HepG2 (cell line): ENCODE results near the gene TRPV4. TPM values are rescaled to one million over a fixed set of nuclear protein-coding genes. Genes with fewer than 3 reads are reported as not detected.
A peak's percentile ranks its signal among the peaks of the same experiment; 100 is the strongest.

ENCODE experiments used
- ATAC-seq: fragments of 200-7000 bp; cut with Tn5 transposase; 3 replicates; pipeline ENCODE4 v1.9.1; 2020; ENCODE audit warnings: mild to moderate bottlenecking, moderate library complexity
- BruUV-seq: library from RNA; stranded (reverse); fragments of 400-500 nt; replicated peaks from 2 replicates; lab custom pipeline; 2021; lab: Mats Ljungman, UMichigan
- CTCF ChIA-PET: fragments of 300-600 bp; formaldehyde crosslinking; extraction: SDS; loops from one replicate; lab custom pipeline; 2021; ENCODE audit warnings: low total read pairs, inconsistent platforms, low intra/inter-chr PET ratio; lab: Yijun Ruan, JAX
- POLR2A ChIA-PET: fragments of 350-600 bp; sonication (Branson Sonifier 250); formaldehyde crosslinking; loops from one replicate; lab custom pipeline; 2020; ENCODE audit warnings: antibody characterized with exemption, inconsistent platforms; lab: Yijun Ruan, JAX
- DNase-seq: peaks from one replicate; pipeline ENCODE4 v3.0.0-alpha.2; 2015; ENCODE audit warnings: low spot score
- FAIRE-seq: peaks from 3 replicates; lab custom pipeline; 2011; peaks lifted over from hg19 to GRCh38; lab: Jason Lieb, UNC
- H2AFZ ChIP-seq: one replicate; pipeline ENCODE4 v1.6.1; 2011; ENCODE audit warnings: low read length, inconsistent platforms
- H3K27ac ChIP-seq: fragments of 300-600 bp; 3 replicates; pipeline ENCODE4 v1.8.0; 2011; ENCODE audit warnings: mixed run types, mild to moderate bottlenecking, mixed read lengths, low read length, inconsistent platforms; ENCODE audit not compliant: insufficient read depth; ENCODE audit errors: extremely low read length
- H3K27me3 ChIP-seq, 2 experiments: fragments of 200-600 bp in 1 of 2; 2 replicates in 1 of 2; 3 replicates in 1 of 2; pipeline versions ENCODE4 v1.6.0 to v1.8.0; 2011; ENCODE audit warnings: low read length in 2 of 2, mild to moderate bottlenecking in 2 of 2, moderate library complexity in 2 of 2, inconsistent platforms in 1 of 2; ENCODE audit not compliant: insufficient read depth in 2 of 2, control insufficient read depth in 1 of 2
- H3K36me3 ChIP-seq, 2 experiments: fragments of 200-600 bp in 1 of 2; replicated peaks in 1 of 2; 2 replicates in 1 of 2; 3 replicates in 1 of 2; pipeline versions ENCODE4 v1.5.1 to v1.8.0; 2011; ENCODE audit warnings: low read length in 2 of 2, inconsistent platforms in 1 of 2; ENCODE audit not compliant: insufficient read depth in 2 of 2, control insufficient read depth in 1 of 2
- H3K4me1 ChIP-seq: 2 replicates; pipeline ENCODE4 v1.5.1; 2012; ENCODE audit warnings: low read length, inconsistent platforms; ENCODE audit not compliant: insufficient read depth
- H3K4me2 ChIP-seq: 2 replicates; pipeline ENCODE4 v1.6.0; 2011; ENCODE audit warnings: low read depth, low read length, inconsistent platforms
- H3K4me3 ChIP-seq, 3 experiments: fragments of 200-600 bp in 1 of 3; sonication (generic), shearing (Covaris generic) in 1 of 3; replicated peaks in 1 of 3; 2 replicates each; pipeline ENCODE4 v1.5.1; 2011 to 2016; ENCODE audit warnings: low read length in 3 of 3, inconsistent platforms in 2 of 3, low read depth in 2 of 3, mild to moderate bottlenecking in 2 of 3, control low read depth in 1 of 3, mixed read lengths in 1 of 3; ENCODE audit not compliant: insufficient read depth in 1 of 3
- H3K79me2 ChIP-seq: one replicate; pipeline ENCODE4 v1.6.1; 2011; ENCODE audit warnings: low read length, inconsistent platforms; ENCODE audit not compliant: insufficient read depth
- H3K9ac ChIP-seq: 2 replicates; pipeline ENCODE4 v1.6.0; 2011; ENCODE audit warnings: mild to moderate bottlenecking, low read depth, low read length, inconsistent platforms; ENCODE audit not compliant: insufficient read depth
- H3K9me3 ChIP-seq: 2 replicates; pipeline ENCODE4 v1.5.1; 2012; ENCODE audit warnings: mild to moderate bottlenecking, low read length
- H4K20me1 ChIP-seq: 2 replicates; pipeline ENCODE4 v1.6.0; 2011; ENCODE audit warnings: inconsistent platforms, mild to moderate bottlenecking, low read length, moderate library complexity; ENCODE audit not compliant: insufficient read depth
- AGO2 ChIP-seq: fragments of 200-400 bp; formaldehyde crosslinking; optimal IDR thresholded peaks from 2 replicates; pipeline ENCODE3; 2017; ENCODE audit warnings: mild to moderate bottlenecking, low read depth, low read length, moderate library complexity
- CCAR2 ChIP-seq: fragments of 200-400 bp; formaldehyde crosslinking; optimal IDR thresholded peaks from 2 replicates; pipeline ENCODE3; 2018; ENCODE audit warnings: low read depth, mild to moderate bottlenecking, low read length, moderate library complexity
- FOXK1 ChIP-seq: sonication (generic); formaldehyde crosslinking; IDR thresholded peaks from 2 replicates; pipeline ENCODE4 v1.4.0; 2020; ENCODE audit warnings: low read depth, missing genetic modification reagents, borderline replicate concordance
- GABPA ChIP-seq, 2 experiments: IDR thresholded peaks; 2 replicates each; pipeline ENCODE4 v1.6.1; 2011 to 2016; ENCODE audit warnings: low read depth in 2 of 2, low read length in 1 of 2, missing biosample characterization in 1 of 2, missing genetic modification characterization in 1 of 2
- GFI1 ChIP-seq: sonication (generic); formaldehyde crosslinking; IDR thresholded peaks from 2 replicates; pipeline ENCODE4 v1.5.0; 2020; ENCODE audit warnings: missing genetic modification reagents, mild to moderate bottlenecking, borderline replicate concordance
- ISX ChIP-seq: sonication (generic); formaldehyde crosslinking; conservative IDR thresholded peaks from 2 replicates; pipeline ENCODE4 v1.5.0; 2020; ENCODE audit warnings: missing genetic modification reagents
- MXD4 ChIP-seq: IDR thresholded peaks from 2 replicates; pipeline ENCODE4 v1.6.1; 2016; ENCODE audit warnings: mild to moderate bottlenecking, missing biosample characterization, missing genetic modification reagents
- NFKBIZ ChIP-seq: IDR thresholded peaks from 2 replicates; pipeline ENCODE4 v1.6.1; 2018; ENCODE audit warnings: missing genetic modification reagents, missing compliant biosample characterization
- SIN3A ChIP-seq: IDR thresholded peaks from 2 replicates; pipeline ENCODE4 v1.6.1; 2011; ENCODE audit warnings: low read depth, mild to moderate bottlenecking, control low read depth, low read length, borderline replicate concordance
- SRY ChIP-seq: sonication (generic); formaldehyde crosslinking; IDR thresholded peaks from 2 replicates; pipeline ENCODE4 v1.8.0; 2022; ENCODE audit warnings: mild to moderate bottlenecking, missing genetic modification reagents
- TAF15 ChIP-seq: fragments of 200-400 bp; formaldehyde crosslinking; IDR thresholded peaks from one replicate; pipeline ENCODE4 v1.6.1; 2018; ENCODE audit warnings: mild to moderate bottlenecking, low read depth, low read length; ENCODE audit not compliant: poor library complexity, severe bottlenecking
- ZNF225 ChIP-seq: sonication (generic); formaldehyde crosslinking; IDR thresholded peaks from 2 replicates; pipeline ENCODE4 v1.4.0; 2020; ENCODE audit warnings: mild to moderate bottlenecking, missing genetic modification reagents
- ZNF329 ChIP-seq: sonication (generic); formaldehyde crosslinking; IDR thresholded peaks from 2 replicates; pipeline ENCODE4 v1.9.0; 2021; ENCODE audit warnings: low read depth, mild to moderate bottlenecking, missing genetic modification reagents
- ZNF883 ChIP-seq: sonication (generic); formaldehyde crosslinking; IDR thresholded peaks from 2 replicates; pipeline ENCODE4 v1.5.1; 2020; ENCODE audit warnings: mild to moderate bottlenecking, missing genetic modification reagents; ENCODE audit errors: not compliant biosample characterization
- ZSCAN25 ChIP-seq: sonication (generic); formaldehyde crosslinking; IDR thresholded peaks from 2 replicates; pipeline ENCODE4 v1.8.0; 2022; ENCODE audit warnings: mild to moderate bottlenecking, missing genetic modification reagents
- ZSCAN31 ChIP-seq: sonication (generic); formaldehyde crosslinking; IDR thresholded peaks from 2 replicates; pipeline ENCODE4 v1.5.0; 2020; ENCODE audit warnings: low read depth, mild to moderate bottlenecking, missing genetic modification reagents
- WGBS: methylation state at CpG from one replicate; pipeline ENCODE4 v1.1.6; 2017; ENCODE audit warnings: low lambda C conversion rate; 5-methylcytosine and 5-hydroxymethylcytosine counted together
- in situ Hi-C: cut with HindIII; loops from 2 replicates; pipeline ENCODE4 v1.10.0; 2017; ENCODE audit warnings: low pct_unique_long_range_greater_than_20kb; ENCODE audit not compliant: extremely low pct_ligation_motif_present
- intact Hi-C: fragments of 100-400 bp; cut with micrococcal nuclease; formaldehyde crosslinking; loops from one replicate; pipeline ENCODE4 v1.10.0; 2022; ENCODE audit not compliant: unreplicated experiment
- polyA plus RNA-seq, 8 experiments: library from polyadenylated mRNA; depleted of rRNA in 3 of 8; stranded (reverse) in 7 of 8; unstranded in 1 of 8; fragments of >200 nt; fragmentation: Illumina TruSeq in 4 of 8; extraction: Trizol in 4 of 8; gene quantifications; 2 replicates each; pipeline versions ENCODE4 v1.2.1 to v1.2.3, GENCODE V29; 2011 to 2016; ENCODE audit warnings: low read depth in 4 of 8, missing spikeins in 1 of 8, mixed read lengths in 1 of 8; ENCODE audit not compliant: insufficient read depth in 1 of 8
- total RNA-seq, 5 experiments: library from RNA; depleted of rRNA; stranded (reverse); fragments of >200 nt; fragmentation: Illumina TruSeq; extraction: Trizol; gene quantifications; 2 replicates each; pipeline ENCODE4 v1.2.3, GENCODE V29; 2016; ENCODE audit warnings: low read depth in 1 of 5
- TF ChIP-seq, protein P1 (sequence below): IDR thresholded peaks from 2 replicates; pipeline ENCODE4 v1.6.1; 2016
- TF ChIP-seq, protein P2 (sequence below): sonication (generic); formaldehyde crosslinking; IDR thresholded peaks from 2 replicates; pipeline ENCODE4 v1.5.1; 2020; ENCODE audit warnings: mild to moderate bottlenecking, missing genetic modification reagents, moderate library complexity
- TF ChIP-seq, protein P3 (sequence below): sonication (generic); formaldehyde crosslinking; IDR thresholded peaks from 2 replicates; pipeline ENCODE4 v1.4.0; 2020; ENCODE audit warnings: missing genetic modification reagents

The TRPV4 gene
- total and polyA plus RNA-seq, 2 of the 13 experiments (the other 11 are each of a cell fraction or from before 2014, with no cell fraction given) = 0.66 to 4.7 TPM

DNA sequence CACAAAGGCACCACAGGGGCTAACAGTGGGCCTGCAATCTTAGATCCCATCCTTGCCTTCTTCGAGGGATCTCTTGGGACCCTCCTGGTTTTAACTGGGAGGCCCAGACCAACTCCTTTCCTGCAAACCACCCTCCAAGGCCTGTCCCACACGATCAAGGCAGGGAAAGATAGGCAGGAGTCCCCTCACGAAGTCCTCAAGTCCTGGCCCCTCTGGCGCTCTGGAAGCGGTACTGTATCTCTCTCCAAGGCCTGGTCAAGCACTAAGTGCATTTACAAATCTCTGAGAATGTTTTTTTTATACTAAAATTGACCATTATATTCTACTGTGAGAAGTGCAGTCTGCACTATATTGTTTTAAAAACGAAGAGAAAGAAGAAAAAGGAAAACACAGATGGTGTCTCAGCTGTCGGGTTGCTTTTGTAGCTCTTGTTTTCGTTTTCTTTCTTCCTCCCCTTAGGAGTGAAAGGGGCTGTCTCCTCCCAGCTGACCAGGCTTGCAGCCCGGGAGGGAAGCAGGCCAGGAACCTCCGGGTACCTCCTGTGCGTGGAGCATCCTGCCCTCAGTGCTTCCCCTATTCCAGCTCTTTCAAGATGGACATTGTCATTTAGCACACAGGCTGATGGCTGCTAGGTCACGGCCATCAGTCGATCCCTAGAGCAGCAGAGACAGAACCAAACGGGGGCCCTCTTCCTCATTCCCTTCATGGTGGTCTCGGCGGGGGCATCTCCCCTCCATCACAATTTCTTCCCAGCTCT lies 62.9 kb downstream of the TRPV4 start (continued):
- no peak for TF ChIP-seq ZNF329
- TF ChIP-seq, protein P1, sequence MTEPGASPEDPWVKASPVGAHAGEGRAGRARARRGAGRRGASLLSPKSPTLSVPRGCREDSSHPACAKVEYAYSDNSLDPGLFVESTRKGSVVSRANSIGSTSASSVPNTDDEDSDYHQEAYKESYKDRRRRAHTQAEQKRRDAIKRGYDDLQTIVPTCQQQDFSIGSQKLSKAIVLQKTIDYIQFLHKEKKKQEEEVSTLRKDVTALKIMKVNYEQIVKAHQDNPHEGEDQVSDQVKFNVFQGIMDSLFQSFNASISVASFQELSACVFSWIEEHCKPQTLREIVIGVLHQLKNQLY (CRISPR knock-in tag) = no peak
- no peak for TF ChIP-seq NFKBIZ
- TF ChIP-seq TAF15 = no peak
- TF ChIP-seq GFI1 = no peak
- TF ChIP-seq, protein P2, sequence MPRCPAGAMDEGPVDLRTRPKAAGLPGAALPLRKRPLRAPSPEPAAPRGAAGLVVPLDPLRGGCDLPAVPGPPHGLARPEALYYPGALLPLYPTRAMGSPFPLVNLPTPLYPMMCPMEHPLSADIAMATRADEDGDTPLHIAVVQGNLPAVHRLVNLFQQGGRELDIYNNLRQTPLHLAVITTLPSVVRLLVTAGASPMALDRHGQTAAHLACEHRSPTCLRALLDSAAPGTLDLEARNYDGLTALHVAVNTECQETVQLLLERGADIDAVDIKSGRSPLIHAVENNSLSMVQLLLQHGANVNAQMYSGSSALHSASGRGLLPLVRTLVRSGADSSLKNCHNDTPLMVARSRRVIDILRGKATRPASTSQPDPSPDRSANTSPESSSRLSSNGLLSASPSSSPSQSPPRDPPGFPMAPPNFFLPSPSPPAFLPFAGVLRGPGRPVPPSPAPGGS = no peak
- no peak for TF ChIP-seq SIN3A

DNA sequence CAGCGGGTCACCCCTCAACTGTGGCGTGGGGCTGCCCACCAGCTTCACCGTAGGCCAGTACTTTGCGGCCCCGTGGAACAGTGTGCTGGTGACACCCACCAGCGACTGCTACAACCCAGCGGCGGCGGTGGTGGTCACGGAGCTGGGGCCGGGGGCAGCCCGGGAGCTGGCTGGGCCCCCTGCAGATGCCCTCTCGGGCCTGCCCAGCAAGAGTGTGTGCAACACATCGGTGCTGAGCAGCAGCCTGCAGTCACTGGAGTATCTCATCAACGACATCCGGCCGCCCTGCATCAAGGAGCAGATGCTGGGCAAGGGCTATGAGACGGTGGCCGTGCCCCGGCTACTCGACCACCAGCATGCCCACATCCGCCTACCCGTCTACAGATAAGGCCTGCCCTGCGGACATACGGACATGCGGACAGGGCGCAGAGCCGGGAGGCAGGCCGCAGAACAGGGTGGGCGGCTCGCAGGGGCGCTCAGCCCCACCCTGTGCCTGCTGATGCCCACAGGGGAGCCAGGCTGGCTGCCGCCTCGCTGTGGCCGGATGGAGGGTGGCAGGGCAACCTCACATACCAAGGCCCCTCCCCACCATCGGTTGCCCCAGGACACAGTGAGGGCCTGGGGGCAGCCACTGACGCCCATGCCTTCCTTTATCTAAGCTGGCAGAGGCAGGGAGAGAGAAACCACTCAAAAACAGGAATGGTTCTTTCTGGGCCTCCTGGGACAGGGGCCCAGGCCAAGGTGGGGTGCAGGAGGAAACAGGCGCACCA lies 64.1 kb downstream of the TRPV4 start:
- H3K36me3 ChIP-seq = peaks cover 1 to 17% of the 10 kb centered on the region in 2 experiments; a peak in 2 of 5 replicates
- in situ Hi-C loops (no loop called here), intact Hi-C loops (no loop called here)
- BruUV-seq = no TSS peak
- WGBS = 97% methylated on average over 20 of the region's 38 CpGs
- H3K9me3 ChIP-seq = no peaks in the 10 kb centered on the region
- no peak overlapping the region for H3K4me3 ChIP-seq
- POLR2A ChIA-PET = no interaction called here
- no peaks in the 10 kb centered on the region for H4K20me1 ChIP-seq
- CTCF ChIA-PET = no interaction called here
- H3K27ac ChIP-seq = no peak overlapping the region
- H3K4me1 ChIP-seq = peaks cover 18% of the 10 kb centered on the region
- no peak for DNase-seq
- ATAC-seq = no peak
- H3K9ac ChIP-seq = no peak overlapping the region
- H3K4me2 ChIP-seq = no peak overlapping the region
- FAIRE-seq = no peak
- H2AFZ ChIP-seq = no peak overlapping the region
- no peaks in the 10 kb centered on the region for H3K27me3 ChIP-seq
- no peaks in the 10 kb centered on the region for H3K79me2 ChIP-seq
- no peak for TF ChIP-seq ISX (CRISPR knock-in tag)
- no peak for TF ChIP-seq FOXK1 (CRISPR knock-in tag)
- TF ChIP-seq ZNF225 (CRISPR knock-in tag) = no peak
- TF ChIP-seq AGO2 = peak; percentile 17
- TF ChIP-seq CCAR2 = no peak
- no peak for TF ChIP-seq MXD4 (CRISPR knock-in tag)
- TF ChIP-seq, protein P3, sequence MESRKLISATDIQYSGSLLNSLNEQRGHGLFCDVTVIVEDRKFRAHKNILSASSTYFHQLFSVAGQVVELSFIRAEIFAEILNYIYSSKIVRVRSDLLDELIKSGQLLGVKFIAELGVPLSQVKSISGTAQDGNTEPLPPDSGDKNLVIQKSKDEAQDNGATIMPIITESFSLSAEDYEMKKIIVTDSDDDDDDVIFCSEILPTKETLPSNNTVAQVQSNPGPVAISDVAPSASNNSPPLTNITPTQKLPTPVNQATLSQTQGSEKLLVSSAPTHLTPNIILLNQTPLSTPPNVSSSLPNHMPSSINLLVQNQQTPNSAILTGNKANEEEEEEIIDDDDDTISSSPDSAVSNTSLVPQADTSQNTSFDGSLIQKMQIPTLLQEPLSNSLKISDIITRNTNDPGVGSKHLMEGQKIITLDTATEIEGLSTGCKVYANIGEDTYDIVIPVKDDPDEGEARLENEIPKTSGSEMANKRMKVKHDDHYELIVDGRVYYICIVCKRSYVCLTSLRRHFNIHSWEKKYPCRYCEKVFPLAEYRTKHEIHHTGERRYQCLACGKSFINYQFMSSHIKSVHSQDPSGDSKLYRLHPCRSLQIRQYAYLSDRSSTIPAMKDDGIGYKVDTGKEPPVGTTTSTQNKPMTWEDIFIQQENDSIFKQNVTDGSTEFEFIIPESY (CRISPR knock-in tag) = no peak
- TF ChIP-seq ZSCAN25 (CRISPR knock-in tag) = no peak
- no peak for TF ChIP-seq ZSCAN31 (CRISPR knock-in tag)
- TF ChIP-seq GABPA (IDR thresholded peaks at IDR 0.05; ENCODE audit: low read depth, low read length) = 0 out of 2 replicates have a peak, but pooled peaks have one; percentile 6
- no peak for TF ChIP-seq GABPA (CRISPR knock-in tag; IDR thresholded peaks at IDR 0.05; ENCODE audit: low read depth)
- no peak for TF ChIP-seq ZNF883 (CRISPR knock-in tag)
- TF ChIP-seq SRY (CRISPR knock-in tag) = no peak
- TF ChIP-seq, all 625 proteins: peak for 2
